Parathyroid adenoma (tissue), 2 donors: ENCODE results near the gene SATB1.

Source experiments
- H2AFZ ChIP-seq: fragments of 300-600 bp; sonication (generic); one replicate; pipeline ENCODE4 v1.7.0; 2017; ENCODE audit warnings: antibody characterized with exemption, mild to moderate bottlenecking
- H3K27ac ChIP-seq: fragments of 300-600 bp; sonication (generic); one replicate; pipeline ENCODE4 v1.7.0; 2017
- H3K27me3 ChIP-seq: fragments of 300-600 bp; sonication (generic); one replicate; pipeline ENCODE4 v1.7.0; 2017; ENCODE audit warnings: low read length; ENCODE audit not compliant: control insufficient read depth, insufficient read depth
- H3K36me3 ChIP-seq: fragments of 300-600 bp; sonication (generic); one replicate; pipeline ENCODE4 v1.7.0; 2017; ENCODE audit warnings: low read length; ENCODE audit not compliant: control insufficient read depth, insufficient read depth
- H3K4me1 ChIP-seq: fragments of 300-600 bp; sonication (generic); one replicate; pipeline ENCODE4 v1.7.0; 2017; ENCODE audit warnings: control low read depth
- H3K4me2 ChIP-seq: fragments of 300-600 bp; sonication (generic); one replicate; pipeline ENCODE4 v1.7.0; 2017; ENCODE audit warnings: low read length
- H3K4me3 ChIP-seq: fragments of 300-600 bp; sonication (generic); one replicate; pipeline ENCODE4 v1.7.0; 2017; ENCODE audit warnings: low read depth, low read length
- H3K79me2 ChIP-seq: fragments of 300-600 bp; sonication (generic); one replicate; pipeline ENCODE4 v1.7.0; 2017; ENCODE audit warnings: control low read depth
- H3K9ac ChIP-seq: fragments of 300-600 bp; sonication (generic); one replicate; pipeline ENCODE4 v1.7.0; 2017; ENCODE audit warnings: mild to moderate bottlenecking
- H3K9me3 ChIP-seq: fragments of 300-600 bp; sonication (generic); one replicate; pipeline ENCODE4 v1.7.0; 2017; ENCODE audit warnings: low read length; ENCODE audit not compliant: control insufficient read depth
- CTCF ChIP-seq: fragments of 300-600 bp; sonication (generic); IDR thresholded peaks from one replicate; pipeline ENCODE4 v1.7.0; 2017; ENCODE audit warnings: antibody characterized with exemption, mild to moderate bottlenecking
- donor health status: primary hyperparathyroidism.

The SATB1 gene

GRCh38 chr3:18346097-18346496 is 79.0 kb downstream of the SATB1 start:
- Histone ChIP-seq H3K27me3 (no peaks in the 10 kb centered on the region), H3K27ac (no peak overlapping the region), H2AFZ (no peak overlapping the region), H3K9me3 (no peaks in the 10 kb centered on the region), H3K4me1 (no peaks in the 10 kb centered on the region), H3K4me3 (no peak overlapping the region), H3K79me2 (no peaks in the 10 kb centered on the region), H3K9ac (no peak overlapping the region), H3K4me2 (no peak overlapping the region), H3K36me3 (no peaks in the 10 kb centered on the region)
- no peak for TF ChIP-seq CTCF

GRCh38 chr3:18345015-18345367 is 80.1 kb downstream of the SATB1 start:
- Histone ChIP-seq H3K27ac (no peak overlapping the region), H3K9me3 (no peaks in the 10 kb centered on the region), H3K79me2 (no peaks in the 10 kb centered on the region)

DNA sequence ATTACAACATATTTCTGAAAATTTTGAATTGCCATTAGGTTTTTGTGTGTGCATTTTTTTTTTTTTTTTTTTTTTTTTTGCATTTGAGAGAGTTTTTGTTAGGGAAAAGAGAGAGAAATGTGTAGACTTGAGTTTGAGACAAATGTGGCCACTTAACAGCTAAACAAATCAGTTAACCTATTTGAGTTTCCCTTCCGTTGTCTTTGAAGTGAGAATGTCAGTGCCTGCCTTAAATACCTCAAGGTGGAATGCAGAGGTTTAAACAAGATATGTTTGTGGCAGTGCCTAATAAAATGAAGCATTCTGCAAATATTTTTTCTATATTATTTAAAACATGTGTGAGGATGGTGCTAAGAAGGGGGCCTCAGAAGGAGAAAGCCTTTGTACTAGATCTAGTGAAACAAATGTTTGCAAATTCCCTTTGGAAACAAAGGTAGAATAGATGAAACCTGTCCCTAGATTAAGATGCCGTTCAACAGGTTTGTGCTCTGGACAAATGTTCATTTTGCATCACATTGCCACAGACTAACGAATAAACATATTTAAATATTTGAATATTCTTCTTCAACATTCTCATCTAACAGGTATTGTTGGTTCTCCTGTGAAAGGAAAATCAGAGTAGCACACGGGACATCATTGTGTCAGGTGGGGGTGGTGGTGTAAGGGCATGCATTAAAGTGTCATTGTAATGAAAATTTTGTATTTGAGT is 80.7 kb downstream of the SATB1 start:
- H3K4me2 ChIP-seq, result no peak overlapping the region
- no peak overlapping the region for H2AFZ ChIP-seq
- H3K27me3 ChIP-seq, result no peaks in the 10 kb centered on the region
- H3K9me3 ChIP-seq, result no peaks in the 10 kb centered on the region
- H3K9ac ChIP-seq, result no peak overlapping the region
- H3K4me1 ChIP-seq, result no peaks in the 10 kb centered on the region
- H3K4me3 ChIP-seq, result no peak overlapping the region
- TF ChIP-seq CTCF, result no peak
- no peak overlapping the region for H3K27ac ChIP-seq
- no peaks in the 10 kb centered on the region for H3K36me3 ChIP-seq
- no peaks in the 10 kb centered on the region for H3K79me2 ChIP-seq

More at GRCh38 chr3:18345015-18345367, 80.1 kb downstream of the SATB1 start:
- H3K27me3 ChIP-seq, result no peaks in the 10 kb centered on the region
- H3K4me3 ChIP-seq, result no peak overlapping the region
- no peak for TF ChIP-seq CTCF
- no peak overlapping the region for H2AFZ ChIP-seq
- no peaks in the 10 kb centered on the region for H3K36me3 ChIP-seq
- H3K4me2 ChIP-seq, result no peak overlapping the region
- H3K4me1 ChIP-seq, result no peaks in the 10 kb centered on the region
- H3K9ac ChIP-seq, result no peak overlapping the region

GRCh38 chr3:18343809-18344208 is 81.3 kb downstream of the SATB1 start:
- no peaks in the 10 kb centered on the region for H3K27me3 ChIP-seq
- H3K27ac ChIP-seq, result no peak overlapping the region
- no peak overlapping the region for H3K4me2 ChIP-seq
- no peak for TF ChIP-seq CTCF
- no peaks in the 10 kb centered on the region for H3K79me2 ChIP-seq
- no peak overlapping the region for H3K4me3 ChIP-seq
- H2AFZ ChIP-seq, result no peak overlapping the region
- H3K9me3 ChIP-seq, result no peaks in the 10 kb centered on the region
- H3K4me1 ChIP-seq, result no peaks in the 10 kb centered on the region
- H3K36me3 ChIP-seq, result no peaks in the 10 kb centered on the region
- no peak overlapping the region for H3K9ac ChIP-seq

DNA sequence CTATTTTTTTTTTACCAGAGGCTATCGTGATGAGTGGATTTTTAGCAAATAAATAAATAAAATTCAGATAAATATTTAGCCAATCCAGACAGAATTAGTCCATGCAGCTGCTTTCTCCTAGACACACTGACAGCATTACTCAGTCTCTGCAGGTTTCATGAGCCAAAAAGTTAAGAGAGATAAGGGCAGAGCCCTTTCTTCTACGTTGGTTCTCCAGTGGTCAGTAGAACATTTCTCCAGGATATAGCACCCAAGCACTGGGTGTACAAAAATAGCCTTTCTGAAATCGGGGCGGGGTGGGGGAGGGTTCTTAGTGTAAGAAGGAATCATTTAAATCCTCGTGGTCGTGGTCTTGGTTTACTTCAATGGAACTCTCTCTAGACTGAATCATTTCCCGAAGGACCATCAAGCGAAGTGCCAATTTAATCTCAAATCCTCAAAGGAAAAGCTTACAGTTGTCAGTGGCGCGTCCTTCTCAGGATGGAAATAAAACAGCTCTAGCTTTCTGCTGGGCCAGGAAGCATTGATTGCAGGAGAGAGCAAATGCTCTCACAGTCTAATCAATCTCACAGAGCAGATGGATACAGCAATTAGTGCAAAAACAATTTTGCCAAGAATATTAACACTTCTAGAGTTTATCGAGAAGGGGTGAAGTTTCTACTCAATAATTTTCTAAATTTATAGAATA is 86.2 kb downstream of the SATB1 start:
- H3K27ac ChIP-seq, result no peak overlapping the region
- H3K79me2 ChIP-seq, result no peaks in the 10 kb centered on the region
- H3K4me3 ChIP-seq, result no peak overlapping the region
- no peaks in the 10 kb centered on the region for H3K27me3 ChIP-seq
- no peak overlapping the region for H3K4me2 ChIP-seq
- no peaks in the 10 kb centered on the region for H3K4me1 ChIP-seq
- no peak overlapping the region for H2AFZ ChIP-seq
- H3K9ac ChIP-seq, result no peak overlapping the region
- no peaks in the 10 kb centered on the region for H3K9me3 ChIP-seq
- no peak for TF ChIP-seq CTCF
- H3K36me3 ChIP-seq, result no peaks in the 10 kb centered on the region
